CD4-positive, alpha-beta memory T cell (primary cell): ENCODE results near the gene ZNF407. TPM values are rescaled to one million over a fixed set of nuclear protein-coding genes. Genes with fewer than 3 reads are reported as not detected.
A peak's percentile ranks its signal among the peaks of the same experiment; 100 is the strongest.

Experiments used
- CTCF ChIA-PET: fragments of 350-600 bp; sonication (Branson Sonifier 250); formaldehyde crosslinking; loops from one replicate; lab custom pipeline; 2021; ENCODE audit warnings: inconsistent platforms; ENCODE audit not compliant: partially characterized antibody; lab: Charles Lee
- POLR2A ChIA-PET: fragments of 350-600 bp; sonication (Branson Sonifier 250); formaldehyde crosslinking; loops from one replicate; lab custom pipeline; 2021; ENCODE audit not compliant: partially characterized antibody; lab: Charles Lee
- DNase-seq, 5 donors: peaks; one replicate each; pipeline versions ENCODE4 v3.0.0 to v3.0.0-alpha.2; 2020 to 2022; ENCODE audit warnings: mixed read lengths in 1 of 5
- H3K27ac ChIP-seq: one replicate; pipeline ENCODE4 v1.7.0; 2013; ENCODE audit warnings: low read depth, low read length
- H3K27me3 ChIP-seq: 2 replicates; pipeline ENCODE4 v1.7.0; 2013; ENCODE audit warnings: mild to moderate bottlenecking, low read length, moderate library complexity; ENCODE audit not compliant: insufficient read depth
- H3K36me3 ChIP-seq: 2 replicates; pipeline ENCODE4 v1.7.0; 2013; ENCODE audit warnings: mild to moderate bottlenecking, low read length, moderate library complexity; ENCODE audit not compliant: insufficient read depth
- H3K4me1 ChIP-seq: 2 replicates; pipeline ENCODE4 v1.7.0; 2013; ENCODE audit warnings: mild to moderate bottlenecking, low read length, moderate library complexity; ENCODE audit not compliant: insufficient read depth
- H3K4me3 ChIP-seq, 2 donors: one replicate each; pipeline ENCODE4 v1.7.0; 2013; ENCODE audit warnings: low read length in 2 of 2, mild to moderate bottlenecking in 1 of 2
- H3K9me3 ChIP-seq, 2 donors: one replicate each; pipeline ENCODE4 v1.7.0; 2013; ENCODE audit warnings: low read length in 2 of 2, control low read depth in 1 of 2; ENCODE audit not compliant: control insufficient read depth in 1 of 2
- H3K27ac Mint-ChIP-seq, 7 donors: one replicate each; pipeline ENCODE4 v1.8.0; 2020 to 2021; ENCODE audit warnings: mixed read lengths in 7 of 7, mild to moderate bottlenecking in 6 of 7, inconsistent platforms in 3 of 7, moderate library complexity in 3 of 7
- H3K27me3 Mint-ChIP-seq, 2 donors: one replicate each; pipeline ENCODE4 v1.8.0; 2020 to 2021; ENCODE audit warnings: mixed read lengths in 2 of 2
- H3K36me3 Mint-ChIP-seq, 2 donors: one replicate each; pipeline ENCODE4 v1.8.0; 2020 to 2021; ENCODE audit warnings: mixed read lengths in 2 of 2, inconsistent platforms in 1 of 2, mild to moderate bottlenecking in 1 of 2
- H3K4me1 Mint-ChIP-seq, 4 donors: one replicate each; pipeline ENCODE4 v1.8.0; 2020 to 2021; ENCODE audit warnings: mixed read lengths in 4 of 4, mild to moderate bottlenecking in 1 of 4
- H3K4me3 Mint-ChIP-seq, 8 donors: one replicate each; pipeline ENCODE4 v1.8.0; 2020 to 2021; ENCODE audit warnings: mixed read lengths in 8 of 8, mild to moderate bottlenecking in 7 of 8, moderate library complexity in 6 of 8, inconsistent platforms in 3 of 8
- H3K9me3 Mint-ChIP-seq, 8 donors: one replicate each; pipeline ENCODE4 v1.8.0; 2020 to 2021; ENCODE audit warnings: mixed read lengths in 8 of 8, mild to moderate bottlenecking in 5 of 8, inconsistent platforms in 3 of 8, moderate library complexity in 1 of 8
- intact Hi-C: fragments of 100-400 bp; cut with micrococcal nuclease; formaldehyde crosslinking; loops from one replicate; pipeline ENCODE4 v1.15.1; 2023
- polyA plus RNA-seq, 2 donors: library from polyadenylated mRNA; unstranded; fragments of 300-500 nt; fragmentation: Illumina TruSeq; gene quantifications; one replicate each; pipeline ENCODE4 v1.2.3, GENCODE V29; 2021
- total RNA-seq, 2 experiments: library from RNA; stranded (reverse); gene quantifications; one replicate each; pipeline ENCODE4 v1.2.3, GENCODE V29; 2021

Gene ZNF407
- total and polyA plus RNA-seq, 4 experiments from 2014 or later = 1.8 to 26.9 (median 15.3) TPM

DNA sequence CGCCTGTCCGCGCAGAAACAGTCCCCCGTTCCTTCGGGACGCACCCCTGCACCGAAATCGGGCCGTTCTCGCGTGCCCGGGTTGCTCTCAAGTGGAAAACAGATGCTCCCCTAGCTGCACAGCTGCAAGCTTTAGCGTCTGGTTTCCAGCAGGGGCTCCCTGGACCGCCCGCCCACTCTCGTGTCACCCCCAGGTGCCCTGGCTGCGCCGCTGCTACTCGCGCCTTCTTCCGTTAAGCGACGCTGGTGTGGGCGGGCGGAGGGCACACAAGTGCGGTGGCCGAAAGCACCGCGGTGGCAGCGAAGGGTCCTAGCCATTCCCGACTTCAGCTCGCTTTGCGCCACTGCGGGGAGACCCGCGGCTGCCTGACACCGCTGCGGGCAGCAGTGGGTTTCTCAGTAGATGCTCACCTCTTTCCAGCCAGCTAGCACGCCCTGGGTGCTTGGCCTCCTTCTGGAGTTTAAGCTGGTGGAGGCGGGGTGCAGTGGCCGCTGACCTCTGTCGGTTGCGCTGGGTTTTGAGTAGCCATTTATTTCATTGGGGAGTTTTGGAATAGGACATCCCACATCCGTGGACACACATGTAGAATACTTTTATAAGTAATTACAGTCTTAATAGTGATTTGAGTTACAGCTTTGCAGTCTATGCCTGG lies 806 bp downstream of the ZNF407 start:
- H3K4me3 ChIP-seq = peak overlapping the region; percentile 58 to 99
- H3K27ac ChIP-seq = peak overlapping the region; percentile 93
- POLR2A ChIA-PET = interaction anchor here (0.9 to 4.0 kb wide), 16 partner anchors 10 to 649 kb away, joined by 3 to 56 read pairs (median 6); partner anchors contain the start of genes CNDP2, PTGR3 and TSHZ1
- H3K27me3 Mint-ChIP-seq = no peaks in the 10 kb centered on the region
- intact Hi-C loops = loop anchor here (1.0 to 5.0 kb wide), 3 partner anchors 32 to 612 kb away; partner anchors contain the start of gene TSHZ1
- peak overlapping the region; percentile 98 to 99 (median 99) for H3K27ac Mint-ChIP-seq
- peaks cover 0 to 3% (median 0%) of the 10 kb centered on the region in 8 donors for H3K9me3 Mint-ChIP-seq
- peak in 4 of 5 donors; percentile 67 to 83 (median 70) for DNase-seq
- H3K4me3 Mint-ChIP-seq = peak overlapping the region; percentile 94 to 99 (median 96)
- peaks cover 21 to 38% of the 10 kb centered on the region in 2 donors for H3K36me3 Mint-ChIP-seq
- CTCF ChIA-PET = interaction anchor here (1.0 to 2.7 kb wide), 9 partner anchors 26 to 880 kb away, joined by 3 to 10 read pairs (median 3); no protein-coding TSS in a partner anchor
- H3K36me3 ChIP-seq = peaks cover 6% of the 10 kb centered on the region
- H3K27me3 ChIP-seq = no peaks in the 10 kb centered on the region
- H3K4me1 ChIP-seq = peaks cover 42% of the 10 kb centered on the region
- H3K4me1 Mint-ChIP-seq = peaks cover 35 to 76% (median 46%) of the 10 kb centered on the region in 4 donors
- H3K9me3 ChIP-seq = no peaks in the 10 kb centered on the region

DNA sequence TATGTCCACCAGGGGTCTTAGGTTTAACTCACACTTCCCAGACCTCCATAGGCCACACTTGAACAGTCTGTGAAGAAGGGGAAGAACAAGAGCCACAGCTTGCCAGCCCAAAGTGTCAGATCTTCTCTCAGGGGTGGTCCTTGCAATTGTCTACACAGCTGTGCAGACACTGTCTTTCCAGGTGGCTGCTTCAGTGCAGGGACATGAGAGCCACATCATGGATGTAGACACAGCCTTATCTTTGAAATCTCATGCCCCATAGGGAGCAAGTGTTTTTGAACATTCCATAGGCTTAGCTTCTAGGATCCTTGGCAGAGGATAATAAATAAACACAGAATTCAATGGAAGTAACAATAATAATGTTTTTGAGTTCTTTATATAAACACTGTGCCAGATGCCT lies 6.7 kb downstream of the ZNF407 start:
- no peak overlapping the region for H3K27ac ChIP-seq
- Mint-ChIP-seq H3K27me3 (no peaks in the 10 kb centered on the region), H3K4me3 (no peak overlapping the region), H3K9me3 (no peaks in the 10 kb centered on the region), H3K36me3 (peaks cover 0 to 6% of the 10 kb centered on the region in 2 donors), H3K27ac (no peak overlapping the region), H3K4me1 (peaks cover 20 to 52% (median 28%) of the 10 kb centered on the region in 4 donors)
- no peaks in the 10 kb centered on the region for H3K36me3 ChIP-seq
- CTCF ChIA-PET = interaction anchor here (1.0 kb wide), 1 partner anchor 250 kb away, joined by 3 read pairs; no protein-coding TSS in a partner anchor
- no peak for DNase-seq
- no peak overlapping the region for H3K4me3 ChIP-seq
- POLR2A ChIA-PET = interaction anchor here (1.2 kb wide), 1 partner anchor 26 kb away, joined by 4 read pairs; no protein-coding TSS in a partner anchor
- intact Hi-C loops = no loop called here
- H3K9me3 ChIP-seq = no peaks in the 10 kb centered on the region
- no peaks in the 10 kb centered on the region for H3K27me3 ChIP-seq
- peaks cover 9% of the 10 kb centered on the region for H3K4me1 ChIP-seq

DNA sequence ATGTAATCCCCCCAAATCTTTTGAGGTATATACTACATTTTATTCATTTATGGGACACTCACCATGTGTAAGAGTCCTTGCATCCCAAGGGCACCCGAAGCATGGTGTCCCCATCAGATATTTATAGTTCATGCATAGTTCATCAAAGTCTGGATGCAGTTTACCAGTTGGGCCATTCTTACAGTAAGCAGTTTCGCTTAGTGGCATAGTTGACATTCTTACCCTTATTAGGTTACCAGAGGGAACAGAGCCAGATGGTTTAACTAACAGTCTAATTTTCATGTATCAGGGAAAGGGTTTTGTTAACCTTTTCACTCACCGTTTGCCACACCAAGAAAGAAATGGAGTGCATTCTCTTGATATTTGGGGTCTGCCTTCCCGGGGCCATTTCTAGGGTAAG lies 7.1 kb downstream of the ZNF407 start:
- H3K4me1 ChIP-seq = peaks cover 6% of the 10 kb centered on the region
- H3K4me3 ChIP-seq = no peak overlapping the region
- CTCF ChIA-PET = interaction anchor here (1.3 kb wide), 1 partner anchor 53 kb away, joined by 3 read pairs; no protein-coding TSS in a partner anchor
- Mint-ChIP-seq H3K4me1 (peaks cover 18 to 51% (median 27%) of the 10 kb centered on the region in 4 donors), H3K4me3 (no peak overlapping the region), H3K36me3 (peaks cover 0 to 6% of the 10 kb centered on the region in 2 donors), H3K27ac (no peak overlapping the region), H3K9me3 (no peaks in the 10 kb centered on the region), H3K27me3 (no peaks in the 10 kb centered on the region)
- intact Hi-C loops = no loop called here
- no peak overlapping the region for H3K27ac ChIP-seq
- no peaks in the 10 kb centered on the region for H3K9me3 ChIP-seq
- H3K27me3 ChIP-seq = no peaks in the 10 kb centered on the region
- POLR2A ChIA-PET = no interaction called here
- no peaks in the 10 kb centered on the region for H3K36me3 ChIP-seq
- no peak for DNase-seq

DNA sequence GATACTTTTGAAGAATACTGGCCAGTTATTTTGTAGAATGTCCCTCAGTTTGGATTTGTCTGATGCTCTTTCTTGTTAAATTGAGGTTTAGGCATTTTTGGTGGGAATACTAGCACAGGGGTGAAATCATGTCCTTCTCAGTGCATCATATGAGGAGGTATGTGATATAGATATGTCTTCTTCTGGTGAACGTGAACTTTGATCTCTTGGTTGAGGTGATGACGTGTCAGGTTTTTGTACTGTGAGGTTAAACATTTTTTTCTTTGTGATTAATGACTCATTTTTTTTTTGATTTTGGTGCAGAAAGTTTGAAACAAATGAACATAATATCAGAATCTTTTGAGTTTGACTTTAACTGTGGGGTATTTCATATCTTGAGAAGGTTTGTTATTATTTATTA lies 11.0 kb downstream of the ZNF407 start:
- Histone ChIP-seq H3K27ac (no peak overlapping the region), H3K27me3 (no peaks in the 10 kb centered on the region), H3K9me3 (no peaks in the 10 kb centered on the region), H3K4me1 (peaks cover 14% of the 10 kb centered on the region), H3K4me3 (no peak overlapping the region), H3K36me3 (no peaks in the 10 kb centered on the region)
- no peak overlapping the region for H3K27ac Mint-ChIP-seq
- POLR2A ChIA-PET = no interaction called here
- H3K36me3 Mint-ChIP-seq = no peaks in the 10 kb centered on the region
- H3K27me3 Mint-ChIP-seq = no peaks in the 10 kb centered on the region
- no peak for DNase-seq
- peak overlapping the region in 1 of 8 donors; percentile 1 for H3K4me3 Mint-ChIP-seq
- CTCF ChIA-PET = interaction anchor here (0.6 kb wide), 1 partner anchor 53 kb away, joined by 4 read pairs; no protein-coding TSS in a partner anchor
- intact Hi-C loops = no loop called here
- H3K9me3 Mint-ChIP-seq = no peaks in the 10 kb centered on the region
- H3K4me1 Mint-ChIP-seq = peaks cover 30 to 40% (median 35%) of the 10 kb centered on the region in 4 donors

DNA sequence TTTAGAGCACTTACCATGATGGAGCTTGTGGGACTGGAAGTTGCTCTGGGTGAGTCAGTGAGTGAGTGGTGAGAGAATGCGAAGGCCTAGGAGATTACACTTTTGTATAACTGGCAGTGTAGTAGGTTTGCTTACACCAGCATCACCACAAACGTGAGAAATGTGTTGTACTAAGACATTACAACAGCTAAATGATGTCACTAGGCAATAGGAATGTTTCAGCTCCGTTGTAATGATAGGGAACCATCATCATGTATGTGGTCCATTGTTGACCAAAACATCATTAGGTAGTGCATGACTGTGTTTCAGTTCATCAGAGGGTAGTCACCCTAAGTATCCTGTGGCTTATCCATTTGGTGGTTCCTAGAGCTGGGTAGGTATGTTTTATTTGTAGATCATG lies 11.9 kb downstream of the ZNF407 start:
- no peaks in the 10 kb centered on the region for H3K27me3 ChIP-seq
- ChIA-PET CTCF (interaction anchor here (1.1 kb wide), 1 partner anchor 57 kb away, joined by 3 read pairs; no protein-coding TSS in a partner anchor), POLR2A (interaction anchor here (2.3 kb wide), 1 partner anchor 12 kb away, joined by 11 read pairs; the partner anchor contains the start of gene ZNF407)
- intact Hi-C loops = no loop called here
- Mint-ChIP-seq H3K27ac (no peak overlapping the region), H3K4me3 (no peak overlapping the region), H3K36me3 (no peaks in the 10 kb centered on the region), H3K4me1 (peaks cover 25 to 41% (median 34%) of the 10 kb centered on the region in 4 donors), H3K9me3 (peaks cover 0 to 2% (median 0%) of the 10 kb centered on the region in 8 donors), H3K27me3 (no peaks in the 10 kb centered on the region)
- H3K4me3 ChIP-seq = no peak overlapping the region
- H3K36me3 ChIP-seq = no peaks in the 10 kb centered on the region
- DNase-seq = no peak
- H3K27ac ChIP-seq = no peak overlapping the region
- no peaks in the 10 kb centered on the region for H3K9me3 ChIP-seq
- H3K4me1 ChIP-seq = peaks cover 14% of the 10 kb centered on the region

DNA sequence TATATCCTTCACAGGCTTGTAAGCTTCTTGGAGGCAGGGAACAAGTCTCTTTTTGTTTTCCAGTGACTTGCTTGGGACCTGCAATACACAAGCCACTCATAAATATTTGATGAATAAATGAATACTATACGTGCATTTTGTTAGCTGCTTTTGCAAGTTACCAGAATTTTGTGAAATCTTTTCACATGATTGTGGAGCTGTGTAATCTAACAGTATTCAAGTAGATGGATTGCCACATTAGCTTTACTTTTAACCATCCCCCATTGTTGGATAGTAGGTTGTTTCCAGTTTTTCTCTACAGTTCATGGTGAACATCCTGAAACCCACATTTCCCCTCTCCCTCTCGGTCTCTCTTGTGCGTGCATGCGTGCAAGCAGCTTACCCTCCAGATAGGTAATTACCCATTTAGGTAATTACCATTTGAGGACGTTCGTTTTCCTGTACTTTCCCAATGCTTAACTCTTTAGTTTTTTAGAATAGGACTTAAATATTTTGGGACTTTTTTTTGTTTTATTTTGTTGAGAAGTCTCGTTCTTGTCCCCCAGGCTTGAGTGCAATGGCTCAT lies 12.5 kb downstream of the ZNF407 start:
- Histone ChIP-seq H3K27me3 (no peaks in the 10 kb centered on the region), H3K36me3 (no peaks in the 10 kb centered on the region), H3K27ac (no peak overlapping the region), H3K4me3 (no peak overlapping the region), H3K9me3 (no peaks in the 10 kb centered on the region), H3K4me1 (peaks cover 14% of the 10 kb centered on the region)
- CTCF ChIA-PET = interaction anchor here (1.1 kb wide), 1 partner anchor 58 kb away, joined by 3 read pairs; no protein-coding TSS in a partner anchor
- POLR2A ChIA-PET = interaction anchor here (2.3 kb wide), 1 partner anchor 12 kb away, joined by 11 read pairs; the partner anchor contains the start of gene ZNF407
- H3K4me1 Mint-ChIP-seq = peaks cover 25 to 41% (median 34%) of the 10 kb centered on the region in 4 donors
- H3K27ac Mint-ChIP-seq = peak overlapping the region in 1 of 7 donors; percentile 60
- no peaks in the 10 kb centered on the region for H3K36me3 Mint-ChIP-seq
- H3K9me3 Mint-ChIP-seq = peaks cover 0 to 2% (median 0%) of the 10 kb centered on the region in 8 donors
- no peak for DNase-seq
- H3K27me3 Mint-ChIP-seq = no peaks in the 10 kb centered on the region
- intact Hi-C loops = no loop called here
- no peak overlapping the region for H3K4me3 Mint-ChIP-seq

DNA sequence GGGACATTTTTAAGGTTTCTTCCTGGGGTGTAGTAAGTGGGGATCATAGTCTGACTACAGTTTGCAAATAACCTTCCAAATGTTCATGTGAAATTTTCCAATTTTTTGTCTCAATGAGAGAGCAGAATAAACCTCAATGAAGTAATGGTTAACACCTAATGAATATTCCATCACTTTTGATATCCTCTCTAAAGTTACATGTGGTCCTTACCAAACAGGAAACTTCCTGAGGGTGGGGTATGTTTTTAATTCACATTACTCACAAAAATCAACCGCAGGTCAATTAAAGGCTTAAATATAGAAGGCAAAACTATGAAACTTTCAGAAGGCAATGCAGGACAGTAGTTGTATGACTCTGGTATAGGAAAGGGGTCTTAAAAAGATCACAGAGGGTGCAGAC lies 13.2 kb downstream of the ZNF407 start:
- Mint-ChIP-seq H3K4me3 (peak overlapping the region in 1 of 8 donors; percentile 27), H3K36me3 (no peaks in the 10 kb centered on the region), H3K27ac (peak overlapping the region in 2 of 7 donors; percentile 3 to 22)

More for the DNA sequence above, 13.2 kb downstream of the ZNF407 start:
- Histone ChIP-seq H3K9me3 (no peaks in the 10 kb centered on the region), H3K4me1 (peaks cover 14% of the 10 kb centered on the region), H3K36me3 (no peaks in the 10 kb centered on the region), H3K27ac (no peak overlapping the region), H3K27me3 (no peaks in the 10 kb centered on the region), H3K4me3 (no peak overlapping the region)
- DNase-seq = no peak
- CTCF ChIA-PET = no interaction called here
- Mint-ChIP-seq H3K27me3 (no peaks in the 10 kb centered on the region), H3K4me1 (peaks cover 26 to 41% (median 34%) of the 10 kb centered on the region in 4 donors), H3K9me3 (peaks cover 0 to 2% (median 0%) of the 10 kb centered on the region in 8 donors)
- intact Hi-C loops = no loop called here
- POLR2A ChIA-PET = interaction anchor here (2.3 kb wide), 1 partner anchor 13 kb away, joined by 11 read pairs; the partner anchor contains the start of gene ZNF407
